IMR-90 (cell line): Measurements from ENCODE around the gene ABR.

Experiments
- FOS ChIP-seq: fragments of 150-350 bp; IDR thresholded peaks from 2 replicates; pipeline ENCODE4 v1.6.1; 2016; ENCODE audit warnings: low read depth, low read length
- POLR2A ChIP-seq: IDR thresholded peaks from 2 replicates; pipeline ENCODE4 v1.6.1; 2012; ENCODE audit warnings: mild to moderate bottlenecking, low read depth, low read length
- RAD21 ChIP-seq: IDR thresholded peaks from 2 replicates; pipeline ENCODE4 v1.6.1; 2012; ENCODE audit warnings: low read length, improper control_type of control experiment
- TF ChIP-seq, protein P1 (sequence below): conservative IDR thresholded peaks from 2 replicates; pipeline ENCODE4 v1.5.1; 2012; ENCODE audit warnings: mild to moderate bottlenecking, low read depth, low read length, improper control_type of control experiment

DNA sequence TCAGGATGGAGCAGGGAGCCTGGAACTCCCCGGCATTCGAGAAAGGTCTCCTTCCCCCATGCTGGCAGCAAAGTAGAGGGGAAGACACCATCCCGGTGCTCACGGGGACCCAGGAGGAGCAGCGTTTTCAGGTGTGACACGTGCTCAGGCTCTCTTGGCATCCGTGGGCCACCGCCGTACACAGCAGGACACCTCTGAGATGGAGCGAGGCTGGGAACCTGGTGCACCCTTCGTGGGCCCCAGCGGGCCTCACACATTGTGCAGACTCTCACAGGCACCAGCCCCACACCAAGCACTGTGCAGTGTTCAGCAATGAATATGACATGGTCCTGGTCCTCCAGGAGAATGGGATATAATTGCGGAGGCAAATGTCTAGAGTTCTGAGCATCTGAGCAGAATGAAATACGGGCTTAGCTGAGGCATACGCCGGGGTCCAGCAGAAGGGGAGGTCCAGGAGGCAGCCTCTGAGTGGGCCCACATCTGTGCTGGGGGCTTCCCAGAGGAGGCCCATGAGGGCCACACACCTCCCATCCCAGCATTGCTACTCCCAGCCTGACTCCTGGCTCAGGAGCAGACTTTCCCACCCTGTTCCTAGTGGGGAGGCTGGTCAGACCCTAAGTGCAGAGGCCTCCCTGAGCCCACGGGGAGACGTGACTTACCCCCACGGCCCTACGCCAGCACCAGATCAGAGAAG lies 72.6 kb downstream of the ABR start:
- TF ChIP-seq, protein P1, sequence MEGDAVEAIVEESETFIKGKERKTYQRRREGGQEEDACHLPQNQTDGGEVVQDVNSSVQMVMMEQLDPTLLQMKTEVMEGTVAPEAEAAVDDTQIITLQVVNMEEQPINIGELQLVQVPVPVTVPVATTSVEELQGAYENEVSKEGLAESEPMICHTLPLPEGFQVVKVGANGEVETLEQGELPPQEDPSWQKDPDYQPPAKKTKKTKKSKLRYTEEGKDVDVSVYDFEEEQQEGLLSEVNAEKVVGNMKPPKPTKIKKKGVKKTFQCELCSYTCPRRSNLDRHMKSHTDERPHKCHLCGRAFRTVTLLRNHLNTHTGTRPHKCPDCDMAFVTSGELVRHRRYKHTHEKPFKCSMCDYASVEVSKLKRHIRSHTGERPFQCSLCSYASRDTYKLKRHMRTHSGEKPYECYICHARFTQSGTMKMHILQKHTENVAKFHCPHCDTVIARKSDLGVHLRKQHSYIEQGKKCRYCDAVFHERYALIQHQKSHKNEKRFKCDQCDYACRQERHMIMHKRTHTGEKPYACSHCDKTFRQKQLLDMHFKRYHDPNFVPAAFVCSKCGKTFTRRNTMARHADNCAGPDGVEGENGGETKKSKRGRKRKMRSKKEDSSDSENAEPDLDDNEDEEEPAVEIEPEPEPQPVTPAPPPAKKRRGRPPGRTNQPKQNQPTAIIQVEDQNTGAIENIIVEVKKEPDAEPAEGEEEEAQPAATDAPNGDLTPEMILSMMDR: no peak
- TF ChIP-seq POLR2A (no peak), RAD21 (no peak), FOS (no peak)
